ENCODE results near the gene SH2B2.
"Not testable (repeated sequence)": the region's sequence is repeated elsewhere in the genome, so short reads cannot be mapped to it uniquely, and the experiment has no call there.

Gene SH2B2

GRCh38 chr7:102306916-102307677 is 20.4 kb downstream of the SH2B2 start:
- DNase-seq = no peak

GRCh38 chr7:102310414-102310815 is 23.7 kb downstream of the SH2B2 start:
- DNase-seq = no peak

GRCh38 chr7:102312317-102312716 is 25.6 kb downstream of the SH2B2 start:
- no peak for DNase-seq

GRCh38 chr7:102313997-102314780 is 27.5 kb downstream of the SH2B2 start:
- no peak for DNase-seq

GRCh38 chr7:102317231-102318059 is 30.8 kb downstream of the SH2B2 start:
- DNase-seq = no peak

GRCh38 chr7:102318482-102318971 is 31.9 kb downstream of the SH2B2 start:
- no peak for DNase-seq

GRCh38 chr7:102319671-102320070 is 33.0 kb downstream of the SH2B2 start:
- DNase-seq = no peak

GRCh38 chr7:102320181-102320580 is 33.5 kb downstream of the SH2B2 start:
- DNase-seq = no peak

- DNase-seq = no peak
Observed at GRCh38 chr7:102320601-102321350, 34.1 kb downstream of the SH2B2 start.

GRCh38 chr7:102321351-102322201 is 34.9 kb downstream of the SH2B2 start:
- no peak for DNase-seq

GRCh38 chr7:102322202-102322715 is 35.6 kb downstream of the SH2B2 start:
- no peak for DNase-seq

GRCh38 chr7:102323914-102324195 is 37.2 kb downstream of the SH2B2 start:
- no peak for DNase-seq

- DNase-seq = not testable (repeated sequence)
Observed at GRCh38 chr7:102325106-102325505, 38.4 kb downstream of the SH2B2 start.

GRCh38 chr7:102326157-102326889 is 39.7 kb downstream of the SH2B2 start:
- no peak for DNase-seq

GRCh38 chr7:102327183-102327582 is 40.5 kb downstream of the SH2B2 start:
- DNase-seq = not testable (repeated sequence)

- DNase-seq = not testable (repeated sequence)
Observed at GRCh38 chr7:102328863-102329262, 42.2 kb downstream of the SH2B2 start.

- not testable (repeated sequence) for DNase-seq
Observed at GRCh38 chr7:102329366-102329765, 42.7 kb downstream of the SH2B2 start.

- DNase-seq = not testable (repeated sequence)
Observed at GRCh38 chr7:102330666-102331460, 44.2 kb downstream of the SH2B2 start.

- DNase-seq = not testable (repeated sequence)
Observed at GRCh38 chr7:102335574-102335973, 48.9 kb downstream of the SH2B2 start.

GRCh38 chr7:102337002-102337401 is 50.3 kb downstream of the SH2B2 start:
- DNase-seq = not testable (repeated sequence)
